CD14-positive monocyte (primary cell): ENCODE data around the gene RALGAPB. TPM values are rescaled to one million over a fixed set of nuclear protein-coding genes. Genes with fewer than 3 reads are reported as not detected.

Experiments used
- DNase-seq, 3 donors: peaks; one replicate each; pipeline ENCODE4 v3.0.0-alpha.2; 2011 to 2022
- H2AFZ ChIP-seq: 2 replicates; pipeline ENCODE4 v1.6.0; 2012; ENCODE audit warnings: mild to moderate bottlenecking, low read depth, low read length, inconsistent platforms; ENCODE audit not compliant: insufficient read depth, poor library complexity, severe bottlenecking
- H3K27ac ChIP-seq, 2 donors: 1 replicate in 1 of 2; 2 replicates in 1 of 2; pipeline ENCODE4 v1.5.1; 2012 to 2013; ENCODE audit warnings: low read length in 2 of 2, control low read depth in 1 of 2, inconsistent platforms in 1 of 2, low read depth in 1 of 2, mild to moderate bottlenecking in 1 of 2
- H3K27me3 ChIP-seq, 2 donors: one replicate each; pipeline versions ENCODE4 v1.6.0 to v1.6.1; 2011 to 2013; ENCODE audit warnings: low read length in 2 of 2; ENCODE audit not compliant: control insufficient read depth in 2 of 2, insufficient read depth in 2 of 2
- H3K36me3 ChIP-seq, 2 donors: replicated peaks in 1 of 2; 1 replicate in 1 of 2; 2 replicates in 1 of 2; pipeline versions ENCODE4 v1.5.1 to v1.6.1; 2012 to 2013; ENCODE audit warnings: low read length in 2 of 2, control low read depth in 1 of 2, inconsistent platforms in 1 of 2, mild to moderate bottlenecking in 1 of 2; ENCODE audit not compliant: insufficient read depth in 2 of 2, control insufficient read depth in 1 of 2
- H3K4me1 ChIP-seq, 2 donors: 1 replicate in 1 of 2; 2 replicates in 1 of 2; pipeline versions ENCODE4 v1.5.1 to v1.6.1; 2012 to 2013; ENCODE audit warnings: low read length in 2 of 2, control low read depth in 1 of 2, inconsistent platforms in 1 of 2, mild to moderate bottlenecking in 1 of 2, moderate library complexity in 1 of 2; ENCODE audit not compliant: insufficient read depth in 2 of 2, control insufficient read depth in 1 of 2
- H3K4me2 ChIP-seq: replicated peaks from 2 replicates; pipeline ENCODE3; 2012; ENCODE audit warnings: low read length, moderate library complexity, mild to moderate bottlenecking; ENCODE audit not compliant: poor library complexity, severe bottlenecking; ENCODE audit errors: extremely low read depth
- H3K4me3 ChIP-seq, 3 experiments: fragments of 200-600 bp in 1 of 3; sonication (generic) in 1 of 3; replicated peaks in 1 of 3; 1 replicate in 2 of 3; 2 replicates in 1 of 3; pipeline ENCODE4 v1.5.1; 2011 to 2013; ENCODE audit warnings: low read length in 3 of 3, mild to moderate bottlenecking in 3 of 3, control low read depth in 2 of 3, low read depth in 2 of 3, inconsistent platforms in 1 of 3, moderate library complexity in 1 of 3
- H3K79me2 ChIP-seq: 2 replicates; pipeline ENCODE4 v1.6.0; 2012; ENCODE audit warnings: mild to moderate bottlenecking, control low read depth, inconsistent platforms, low read length, moderate library complexity; ENCODE audit not compliant: insufficient read depth
- H3K9ac ChIP-seq: 2 replicates; pipeline ENCODE4 v1.6.0; 2017; ENCODE audit warnings: low read length, mild to moderate bottlenecking; ENCODE audit not compliant: insufficient read depth, poor library complexity, severe bottlenecking
- H3K9me3 ChIP-seq, 2 donors: replicated peaks in 1 of 2; 1 replicate in 1 of 2; 2 replicates in 1 of 2; pipeline versions ENCODE4 v1.5.1 to v1.6.1; 2012 to 2013; ENCODE audit warnings: low read length in 2 of 2, control low read depth in 1 of 2; ENCODE audit not compliant: control insufficient read depth in 1 of 2, insufficient read depth in 1 of 2
- H4K20me1 ChIP-seq: 2 replicates; pipeline ENCODE4 v1.6.0; 2012; ENCODE audit warnings: mild to moderate bottlenecking, low read length, control low read depth, moderate library complexity; ENCODE audit not compliant: insufficient read depth
- H3K27ac Mint-ChIP-seq, 7 donors: one replicate each; pipeline ENCODE4 v1.8.0; 2020; ENCODE audit warnings: mild to moderate bottlenecking in 7 of 7, mixed read lengths in 7 of 7, moderate library complexity in 6 of 7, inconsistent platforms in 2 of 7
- H3K27me3 Mint-ChIP-seq, 3 donors: one replicate each; pipeline ENCODE4 v1.8.0; 2021 to 2022; ENCODE audit warnings: low read depth in 3 of 3, mild to moderate bottlenecking in 3 of 3, mixed read lengths in 3 of 3, moderate library complexity in 3 of 3, inconsistent platforms in 1 of 3
- H3K36me3 Mint-ChIP-seq, 2 donors: one replicate each; pipeline ENCODE4 v1.8.0; 2020; ENCODE audit warnings: mixed read lengths in 2 of 2, inconsistent platforms in 1 of 2, mild to moderate bottlenecking in 1 of 2
- H3K4me1 Mint-ChIP-seq: one replicate; pipeline ENCODE4 v1.8.0; 2020; ENCODE audit warnings: mild to moderate bottlenecking, mixed read lengths
- H3K4me3 Mint-ChIP-seq, 2 donors: one replicate each; pipeline ENCODE4 v1.8.0; 2020; ENCODE audit warnings: mild to moderate bottlenecking in 2 of 2, mixed read lengths in 2 of 2, moderate library complexity in 1 of 2
- H3K9me3 Mint-ChIP-seq, 7 donors: one replicate each; pipeline ENCODE4 v1.8.0; 2020 to 2022; ENCODE audit warnings: mixed read lengths in 7 of 7, mild to moderate bottlenecking in 6 of 7, moderate library complexity in 6 of 7, inconsistent platforms in 2 of 7
- CTCF ChIP-seq: fragments of 200-600 bp; IDR thresholded peaks from one replicate; pipeline ENCODE4 v1.8.0; 2022; ENCODE audit warnings: antibody characterized with exemption, mild to moderate bottlenecking
- WGBS: methylation state at CpG from one replicate; pipeline ENCODE4 v1.1.5; 2013; ENCODE audit warnings: missing lambda C conversion rate; ENCODE audit not compliant: insufficient coverage; 5-methylcytosine and 5-hydroxymethylcytosine counted together
- intact Hi-C, 2 donors: fragments of 100-400 bp; cut with micrococcal nuclease; formaldehyde crosslinking; loops; one replicate each; pipeline versions ENCODE4 v1.15.0 to v1.15.1; 2023
- polyA plus RNA-seq, 3 donors: library from polyadenylated mRNA; depleted of rRNA in 1 of 3; unstranded in 2 of 3; stranded (reverse) in 1 of 3; fragments of 300-500 nt in 2 of 3; fragments of >200 nt in 1 of 3; fragmentation: Illumina TruSeq in 2 of 3; gene quantifications; 1 replicate in 2 of 3; 2 replicates in 1 of 3; pipeline ENCODE4 v1.2.3, GENCODE V29; 2012 to 2021

Gene RALGAPB
- polyA plus RNA-seq, 3 donors, result 4.7 to 15.5 (median 6.1) TPM

GRCh38 chr20:38514185-38514584 is 41.5 kb downstream of the RALGAPB start:
- no peak for DNase-seq
- peak overlapping the region in 1 of 7 donors; percentile 8 for H3K27ac Mint-ChIP-seq
- Histone ChIP-seq H3K4me1 (no peaks in the 10 kb centered on the region), H4K20me1 (peaks cover 14% of the 10 kb centered on the region), H3K4me3 (no peak overlapping the region), H3K27me3 (no peaks in the 10 kb centered on the region), H3K27ac (no peak overlapping the region), H3K36me3 (peaks cover 74 to 83% of the 10 kb centered on the region in 2 donors), H3K9ac (no peak overlapping the region), H2AFZ (no peak overlapping the region), H3K9me3 (no peaks in the 10 kb centered on the region), H3K79me2 (no peaks in the 10 kb centered on the region), H3K4me2 (no peak overlapping the region)
- WGBS, result 100% methylated on average over 1 of the region's 4 CpGs
- H3K27me3 Mint-ChIP-seq, result peaks cover 0 to 1% (median 0%) of the 10 kb centered on the region in 3 donors
- H3K9me3 Mint-ChIP-seq, result peaks cover 0 to 2% (median 0%) of the 10 kb centered on the region in 7 donors
- peaks cover 70 to 82% of the 10 kb centered on the region in 2 donors for H3K36me3 Mint-ChIP-seq
- H3K4me1 Mint-ChIP-seq, result no peaks in the 10 kb centered on the region
- H3K4me3 Mint-ChIP-seq, result no peak overlapping the region
- intact Hi-C loops, result no loop called here
- TF ChIP-seq CTCF, result no peak

GRCh38 chr20:38514947-38515346 is 42.3 kb downstream of the RALGAPB start:
- 67% methylated on average over 1 of the region's 3 CpGs for WGBS
- DNase-seq, result no peak
- H3K9me3 Mint-ChIP-seq, result peaks cover 0 to 2% (median 0%) of the 10 kb centered on the region in 7 donors
- Histone ChIP-seq H3K36me3 (peaks cover 73 to 83% of the 10 kb centered on the region in 2 donors), H3K27me3 (no peaks in the 10 kb centered on the region), H3K27ac (no peak overlapping the region), H4K20me1 (peaks cover 14% of the 10 kb centered on the region), H2AFZ (no peak overlapping the region), H3K4me2 (no peak overlapping the region), H3K9me3 (no peaks in the 10 kb centered on the region), H3K4me1 (no peaks in the 10 kb centered on the region), H3K9ac (no peak overlapping the region), H3K4me3 (no peak overlapping the region), H3K79me2 (no peaks in the 10 kb centered on the region)
- H3K27ac Mint-ChIP-seq, result no peak overlapping the region
- H3K4me3 Mint-ChIP-seq, result no peak overlapping the region
- H3K27me3 Mint-ChIP-seq, result peaks cover 0 to 1% (median 0%) of the 10 kb centered on the region in 3 donors
- H3K4me1 Mint-ChIP-seq, result no peaks in the 10 kb centered on the region
- TF ChIP-seq CTCF, result no peak
- intact Hi-C loops, result no loop called here
- peaks cover 69 to 80% of the 10 kb centered on the region in 2 donors for H3K36me3 Mint-ChIP-seq
